BJ (cell line): Measurements from ENCODE around the gene UNK. TPM values are rescaled to one million over a fixed set of nuclear protein-coding genes. Genes with fewer than 3 reads are reported as not detected.

Experiments used
- CTCF ChIA-PET: fragments of 350-600 bp; formaldehyde crosslinking; extraction: SDS; loops from one replicate; lab custom pipeline; 2021; ENCODE audit warnings: antibody characterized with exemption, inconsistent platforms; lab: Yijun Ruan, JAX
- POLR2A ChIA-PET: fragments of 300-600 bp; sonication (Branson Sonifier 250); formaldehyde crosslinking; extraction: SDS; loops from one replicate; lab custom pipeline; 2021; ENCODE audit warnings: antibody characterized with exemption; lab: Charles Lee
- DNase-seq: peaks from one replicate; pipeline ENCODE4 v3.0.0-alpha.2; 2011; ENCODE audit warnings: low read depth
- H3K27me3 ChIP-seq: 2 replicates; pipeline ENCODE4 v1.6.0; 2011; ENCODE audit warnings: low read length; ENCODE audit not compliant: control insufficient read depth, insufficient read depth
- H3K36me3 ChIP-seq: 2 replicates; pipeline ENCODE4 v1.5.1; 2011; ENCODE audit warnings: low read length; ENCODE audit not compliant: control insufficient read depth, insufficient read depth
- H3K4me3 ChIP-seq: 2 replicates; pipeline ENCODE4 v1.5.1; 2011; ENCODE audit warnings: low read depth, mild to moderate bottlenecking, control low read depth, low read length
- CTCF ChIP-seq: IDR thresholded peaks from 2 replicates; pipeline ENCODE4 v1.5.1; 2011; ENCODE audit warnings: low read depth, mild to moderate bottlenecking, control low read depth, inconsistent platforms, low read length, moderate library complexity; ENCODE audit not compliant: insufficient read depth
- polyA plus RNA-seq: library from polyadenylated mRNA; depleted of rRNA; stranded (reverse); fragments of >200 nt; gene quantifications from 2 replicates; pipeline ENCODE4 v1.2.3, GENCODE V29; 2011

UNK gene
- polyA plus RNA-seq, 1 experiment = 7.2 TPM

GRCh38 chr17:75815399-75815798 lies 30.8 kb downstream of the UNK start:
- H3K4me3 ChIP-seq = no peak overlapping the region
- DNase-seq = no peak
- H3K27me3 ChIP-seq = no peaks in the 10 kb centered on the region
- POLR2A ChIA-PET = interaction anchor here (1.3 kb wide), 1 partner anchor 35 kb away, joined by 15 read pairs; no protein-coding TSS in a partner anchor
- peaks cover 48% of the 10 kb centered on the region for H3K36me3 ChIP-seq
- TF ChIP-seq CTCF = no peak
- CTCF ChIA-PET = interaction anchor here (0.6 to 7.7 kb wide), 7 partner anchors 13 to 367 kb away, joined by 3 to 56 read pairs (median 4); partner anchors contain the start of gene GALK1

GRCh38 chr17:75816693-75817092 lies 32.1 kb downstream of the UNK start:
- DNase-seq = no peak
- Histone ChIP-seq H3K4me3 (no peak overlapping the region), H3K27me3 (no peaks in the 10 kb centered on the region), H3K36me3 (peaks cover 51% of the 10 kb centered on the region)
- POLR2A ChIA-PET = no interaction called here
- no peak for TF ChIP-seq CTCF
- CTCF ChIA-PET = interaction anchor here (0.6 to 7.7 kb wide), 5 partner anchors 12 to 184 kb away, joined by 3 to 56 read pairs (median 3); partner anchors contain the start of gene SMIM5

GRCh38 chr17:75817571-75817970 lies 33.0 kb downstream of the UNK start:
- CTCF ChIA-PET = interaction anchor here (0.9 to 7.7 kb wide), 2 partner anchors 11 to 29 kb away, joined by 3 to 56 read pairs; no protein-coding TSS in a partner anchor

GRCh38 chr17:75818326-75818885 lies 33.8 kb downstream of the UNK start:
- no peaks in the 10 kb centered on the region for H3K27me3 ChIP-seq
- no peak for TF ChIP-seq CTCF
- DNase-seq = no peak
- CTCF ChIA-PET = interaction anchor here (0.9 to 7.7 kb wide), 6 partner anchors 9 to 64 kb away, joined by 3 to 56 read pairs (median 3); no protein-coding TSS in a partner anchor
- H3K36me3 ChIP-seq = peaks cover 48% of the 10 kb centered on the region
- H3K4me3 ChIP-seq = no peak overlapping the region
- POLR2A ChIA-PET = no interaction called here

More at GRCh38 chr17:75817571-75817970, 33.0 kb downstream of the UNK start:
- POLR2A ChIA-PET = no interaction called here
- no peak for TF ChIP-seq CTCF
- Histone ChIP-seq H3K4me3 (no peak overlapping the region), H3K36me3 (peaks cover 49% of the 10 kb centered on the region), H3K27me3 (no peaks in the 10 kb centered on the region)
- no peak for DNase-seq

GRCh38 chr17:75819116-75819515 lies 34.5 kb downstream of the UNK start:
- H3K36me3 ChIP-seq = peaks cover 54% of the 10 kb centered on the region
- ChIA-PET CTCF (interaction anchor here (0.9 to 7.7 kb wide), 4 partner anchors 9 to 65 kb away, joined by 3 to 56 read pairs (median 4); no protein-coding TSS in a partner anchor), POLR2A (no interaction called here)

More at GRCh38 chr17:75819116-75819515, 34.5 kb downstream of the UNK start:
- no peak for TF ChIP-seq CTCF
- Histone ChIP-seq H3K4me3 (no peak overlapping the region), H3K27me3 (no peaks in the 10 kb centered on the region)
- no peak for DNase-seq
